GM12878 (cell line): ENCODE results near the gene HIP1.

Source experiments
- CTCF ChIP-seq, 3 experiments: IDR thresholded peaks in 2 of 3; conservative IDR thresholded peaks in 1 of 3; 2 replicates each; pipeline ENCODE4 v1.5.1; 2011; ENCODE audit warnings: low read depth in 3 of 3, low read length in 3 of 3, mild to moderate bottlenecking in 3 of 3, control low read depth in 2 of 3, moderate library complexity in 2 of 3, inconsistent platforms in 1 of 3, mixed read lengths in 1 of 3; ENCODE audit not compliant: control insufficient read depth in 2 of 3, insufficient read depth in 1 of 3; ENCODE audit errors: extremely low read depth in 1 of 3
- MLLT1 ChIP-seq: fragments of 450-650 bp; IDR thresholded peaks from 2 replicates; pipeline ENCODE4 v1.6.1; 2016; ENCODE audit warnings: mild to moderate bottlenecking
- RAD21 ChIP-seq: IDR thresholded peaks from 2 replicates; pipeline ENCODE4 v1.6.1; 2011; ENCODE audit warnings: mild to moderate bottlenecking, low read depth, low read length, moderate library complexity; ENCODE audit not compliant: insufficient read depth

GRCh38 chr7:75573477-75574019 lies 165.2 kb downstream of the HIP1 start:
- TF ChIP-seq CTCF (IDR thresholded peaks at IDR 0.05 in 2 of 3, conservative IDR thresholded peaks at IDR 0.05 in 1 of 3; ENCODE audit: control insufficient read depth in 2 of 3, extremely low read depth in 1 of 3, insufficient read depth in 1 of 3, low read depth in 3 of 3, low read length in 3 of 3) (no peak), MLLT1 (no peak), RAD21 (no peak)
